ENCODE results near the gene CDK6.

The CDK6 gene

GRCh38 chr7:92833024-92833765 is 3.2 kb downstream of the CDK6 start:
- peak; percentile 93 for DNase-seq (ENCODE audit: low read depth)
- TF ChIP-seq CTCF (IDR thresholded peaks at IDR 0.05; ENCODE audit: insufficient read depth, low read depth, low read length, missing control alignments) = peak; percentile 94

GRCh38 chr7:92832534-92833023 is 3.8 kb downstream of the CDK6 start:
- peak overlapping the region; percentile 94 for H3K4me3 ChIP-seq (ENCODE audit: low read depth, low read length)
- no peak for DNase-seq (ENCODE audit: low read depth)
- no peak for TF ChIP-seq CTCF (IDR thresholded peaks at IDR 0.05; ENCODE audit: insufficient read depth, low read depth, low read length, missing control alignments)

More at GRCh38 chr7:92833024-92833765, 3.2 kb downstream of the CDK6 start:
- H3K4me3 ChIP-seq (ENCODE audit: low read depth, low read length) = peak overlapping the region; percentile 94

GRCh38 chr7:92831716-92832533 is 4.4 kb downstream of the CDK6 start:
- TF ChIP-seq CTCF (IDR thresholded peaks at IDR 0.05; ENCODE audit: insufficient read depth, low read depth, low read length, missing control alignments) = no peak
- peak overlapping the region; percentile 94 for H3K4me3 ChIP-seq (ENCODE audit: low read depth, low read length)
- peak; percentile 25 for DNase-seq (ENCODE audit: low read depth)

GRCh38 chr7:92830532-92831110 is 5.8 kb downstream of the CDK6 start:
- peak; percentile 33 for DNase-seq (ENCODE audit: low read depth)
- TF ChIP-seq CTCF (IDR thresholded peaks at IDR 0.05; ENCODE audit: insufficient read depth, low read depth, low read length, missing control alignments) = no peak
- peak overlapping the region; percentile 94 for H3K4me3 ChIP-seq (ENCODE audit: low read depth, low read length)

- no peak for TF ChIP-seq CTCF (IDR thresholded peaks at IDR 0.05; ENCODE audit: insufficient read depth, low read depth, low read length, missing control alignments)
- peak overlapping the region; percentile 94; the same call in 1 of the 2 replicates for H3K4me3 ChIP-seq (ENCODE audit: low read depth, low read length)
- DNase-seq (ENCODE audit: low read depth) = no peak
Observed at GRCh38 chr7:92830027-92830426, 6.3 kb downstream of the CDK6 start.

GRCh38 chr7:92827464-92828120 is 8.8 kb downstream of the CDK6 start:
- H3K4me3 ChIP-seq (ENCODE audit: low read depth, low read length) = no peak overlapping the region
- DNase-seq (ENCODE audit: low read depth) = no peak
- TF ChIP-seq CTCF (IDR thresholded peaks at IDR 0.05; ENCODE audit: insufficient read depth, low read depth, low read length, missing control alignments) = no peak

All from GM12865 (cell line).